ENCODE results near the gene CORO2A.
A peak's percentile ranks its signal among the peaks of the same experiment; 100 is the strongest.

Gene CORO2A

DNA sequence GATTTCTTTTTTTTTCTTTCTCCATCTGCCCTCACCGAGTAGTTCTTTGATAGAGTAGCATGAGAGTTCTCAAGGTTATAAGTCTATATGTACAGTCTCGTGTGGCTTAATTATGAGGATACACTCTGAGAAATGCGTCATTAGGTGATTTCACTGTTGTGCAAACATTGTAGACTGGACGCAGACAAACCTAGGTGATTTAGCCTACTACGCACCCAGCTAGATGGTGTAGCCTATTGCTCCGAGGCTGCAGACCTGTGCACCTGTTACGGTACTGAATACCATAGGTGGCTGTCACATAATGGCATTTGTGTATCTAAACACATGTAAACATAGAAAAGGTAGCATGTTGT is 26.9 kb upstream of the CORO2A start:
- no peak for DNase-seq

DNA sequence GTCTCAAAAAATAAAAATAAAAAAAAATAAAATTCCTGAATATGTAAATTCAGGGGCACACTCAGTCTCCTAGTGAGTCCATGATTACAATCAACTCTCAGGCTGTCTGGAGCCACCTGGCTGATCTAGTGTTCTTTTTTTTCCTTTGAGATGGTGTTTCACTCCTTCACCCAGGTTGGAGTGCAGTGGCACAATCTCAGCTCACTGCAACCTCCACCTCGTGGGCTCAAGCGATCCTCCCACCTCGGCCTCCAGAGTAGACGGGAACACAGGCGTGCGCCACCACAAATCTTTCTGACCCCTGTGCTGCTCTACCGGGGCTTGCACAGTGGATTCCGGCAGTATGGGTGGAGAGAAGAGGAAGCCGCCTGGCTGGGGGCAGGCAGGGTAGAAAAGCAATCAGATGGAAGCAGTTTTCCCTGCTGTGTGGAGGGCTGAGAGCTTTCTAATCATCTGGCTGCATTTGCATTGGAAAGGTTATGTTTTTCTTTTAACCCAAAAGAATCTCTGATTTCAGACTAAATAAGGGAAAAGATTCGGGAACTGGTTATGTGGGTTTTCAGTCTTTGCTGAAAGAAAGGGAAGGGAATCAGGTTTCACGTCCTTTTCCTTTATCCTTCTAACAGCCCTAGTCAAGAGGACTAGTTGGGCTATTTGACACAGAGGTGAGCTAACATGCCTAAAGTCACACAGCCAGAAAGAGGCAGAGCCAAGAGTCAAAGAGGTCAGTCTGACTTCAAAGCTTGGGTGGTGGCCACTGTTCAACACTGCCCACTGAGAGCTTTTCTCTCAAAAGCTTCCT is 26.3 kb upstream of the CORO2A start:
- no peak for DNase-seq

DNA sequence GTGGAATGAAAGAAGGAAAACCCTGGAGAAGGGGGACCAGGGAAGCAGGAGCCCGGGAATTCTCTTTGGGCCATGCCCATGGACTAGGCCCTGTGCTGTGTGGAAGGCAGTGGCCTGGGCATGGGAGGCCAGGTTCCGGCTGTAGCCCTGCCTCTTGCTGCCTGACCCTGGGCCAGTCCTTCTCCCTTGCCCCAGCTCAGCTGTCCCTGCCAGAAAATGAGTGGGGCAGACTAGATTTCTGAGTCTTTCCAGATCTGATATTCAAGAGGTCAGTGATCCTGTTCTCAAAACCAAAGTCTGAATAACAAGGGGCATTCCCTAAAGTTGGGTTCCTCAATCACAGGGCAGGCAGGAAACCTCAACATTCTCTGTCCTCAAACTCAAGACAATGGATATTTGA is 24.8 kb upstream of the CORO2A start:
- DNase-seq: no peak

DNA sequence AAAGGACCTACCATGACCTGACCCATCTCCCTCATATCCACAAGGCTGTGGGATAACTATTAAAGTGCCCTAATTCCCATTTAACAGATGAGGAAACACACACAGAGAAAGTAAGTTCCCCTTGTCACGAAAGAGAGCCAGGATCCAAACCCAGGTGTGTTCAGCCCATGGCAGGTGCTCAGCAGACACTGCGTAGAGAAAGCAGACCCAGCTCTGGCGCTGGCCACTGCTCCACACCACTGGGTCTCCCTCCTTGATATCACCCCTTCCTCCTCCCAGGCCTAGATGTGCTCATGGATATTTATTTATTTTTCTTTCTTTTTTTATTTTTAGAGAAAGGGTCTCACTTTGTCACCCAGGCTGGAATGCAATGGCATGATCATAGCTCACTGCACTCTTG is 24.0 kb upstream of the CORO2A start:
- DNase-seq: no peak

DNA sequence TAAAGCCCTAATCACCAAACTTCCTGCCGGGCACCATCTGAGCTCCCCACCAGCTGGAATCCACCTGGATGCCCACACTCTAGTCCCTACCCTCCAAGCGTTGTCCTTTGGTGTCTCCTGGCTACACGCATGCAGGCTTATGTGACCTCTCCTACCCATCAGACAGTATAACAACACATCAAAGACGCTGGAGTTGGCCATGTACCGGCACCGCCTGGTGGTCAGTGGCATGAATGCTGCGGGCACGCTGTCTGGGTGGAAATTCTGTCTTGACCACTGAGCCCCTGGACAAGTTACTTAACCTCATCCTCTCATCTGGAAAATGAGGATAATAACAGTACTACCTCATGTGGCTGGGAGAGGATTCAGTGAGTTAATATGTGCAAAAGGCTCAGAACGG is 23.4 kb upstream of the CORO2A start:
- peak; percentile 19 for DNase-seq

DNA sequence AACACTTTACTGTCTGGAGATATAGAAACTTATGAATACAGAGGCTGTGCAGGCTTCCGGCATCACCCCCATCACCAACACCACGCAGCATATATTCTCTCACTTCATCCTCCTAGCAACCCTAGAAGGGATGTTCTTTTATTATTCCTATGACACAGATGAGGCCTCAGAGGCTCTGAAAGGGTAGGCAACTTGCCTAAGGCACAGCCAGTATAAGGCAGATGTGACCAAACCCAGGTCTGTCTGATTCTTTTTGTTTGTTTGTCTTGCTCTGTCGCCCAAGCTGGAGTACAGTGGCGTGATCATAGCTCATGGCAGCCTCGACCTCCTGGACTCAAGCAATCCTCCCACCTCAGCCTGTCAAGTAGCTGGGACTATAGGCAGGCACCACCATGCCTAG is 22.8 kb upstream of the CORO2A start:
- no peak for DNase-seq

DNA sequence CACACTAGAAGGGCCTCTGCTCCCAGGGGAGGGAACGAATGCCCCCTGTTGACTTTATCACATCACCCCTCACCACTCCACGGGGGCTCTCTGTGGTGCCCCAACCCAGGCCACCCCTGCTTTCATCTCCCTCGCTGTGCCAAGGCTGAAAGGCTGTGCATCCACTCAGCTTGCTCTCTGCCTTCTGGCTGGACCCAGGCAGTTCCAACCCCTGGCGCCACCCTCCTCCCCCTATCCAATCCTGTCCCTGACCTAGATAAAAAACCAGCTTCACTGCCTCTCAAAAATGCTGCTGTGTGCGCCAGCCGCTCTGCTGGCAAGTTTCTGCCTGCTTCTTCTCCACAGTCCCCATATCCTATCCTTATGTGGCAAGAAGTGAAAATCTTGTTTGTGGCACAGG is 22.4 kb upstream of the CORO2A start:
- DNase-seq: no peak

DNA sequence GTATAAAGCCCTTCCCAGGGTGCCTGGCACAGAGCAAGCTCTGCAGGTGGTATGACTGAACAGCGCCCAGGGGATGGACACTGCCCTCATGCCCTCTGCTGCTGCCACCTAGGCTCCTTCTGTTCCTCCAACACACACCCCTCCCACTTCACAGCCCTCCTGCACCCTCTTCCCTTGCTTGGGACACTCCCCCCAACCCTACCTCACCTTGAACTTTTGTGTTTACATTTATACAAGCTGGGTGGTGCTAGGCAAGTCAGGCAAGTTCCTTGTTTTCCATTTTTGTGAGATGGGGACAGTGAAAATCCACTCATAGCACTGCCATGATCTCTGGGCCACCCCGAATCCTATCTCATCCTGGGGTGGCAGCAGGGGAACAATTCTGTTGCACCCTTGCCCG is 18.8 kb upstream of the CORO2A start:
- DNase-seq: no peak

DNA sequence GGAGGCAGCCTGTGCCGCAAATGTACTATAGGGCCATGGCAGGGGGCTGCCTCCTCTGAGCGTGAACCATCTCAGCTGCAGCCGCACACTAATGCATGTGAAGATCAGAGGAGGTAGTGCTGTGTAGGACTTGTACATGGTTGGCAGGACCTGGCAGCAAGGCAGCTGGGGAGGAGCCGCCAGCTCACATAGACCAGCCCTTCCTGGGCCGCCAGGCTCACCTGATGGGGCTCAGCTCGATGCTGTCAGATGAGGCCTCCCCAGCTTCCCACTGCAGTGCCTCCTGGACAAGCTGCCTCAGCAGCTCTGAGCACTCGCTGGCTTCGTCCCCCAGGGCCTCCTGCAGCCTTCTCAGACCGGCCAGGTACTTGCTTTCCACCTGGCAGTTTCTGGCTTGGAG is 18.0 kb upstream of the CORO2A start:
- no peak for DNase-seq

DNA sequence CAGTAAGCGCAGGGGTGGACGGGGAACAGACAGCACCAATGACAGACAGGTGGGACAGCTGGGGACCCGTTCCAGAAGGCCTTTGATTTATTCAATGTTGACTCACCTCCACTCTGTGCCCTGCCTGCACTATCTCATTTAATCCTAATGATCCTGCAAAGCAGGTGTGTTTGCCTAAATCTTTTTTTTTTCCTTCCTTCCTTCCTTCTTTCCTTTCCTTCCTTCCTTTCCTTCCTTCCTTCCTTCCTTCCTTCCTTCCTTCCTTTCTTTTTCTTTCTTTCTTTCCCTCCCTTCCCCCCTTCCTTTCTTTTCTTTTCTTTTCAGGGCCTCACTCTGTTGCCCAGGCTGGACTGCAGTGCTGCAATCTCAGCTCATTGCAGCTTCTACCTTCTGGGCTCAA is 17.1 kb upstream of the CORO2A start:
- DNase-seq: no peak

DNA sequence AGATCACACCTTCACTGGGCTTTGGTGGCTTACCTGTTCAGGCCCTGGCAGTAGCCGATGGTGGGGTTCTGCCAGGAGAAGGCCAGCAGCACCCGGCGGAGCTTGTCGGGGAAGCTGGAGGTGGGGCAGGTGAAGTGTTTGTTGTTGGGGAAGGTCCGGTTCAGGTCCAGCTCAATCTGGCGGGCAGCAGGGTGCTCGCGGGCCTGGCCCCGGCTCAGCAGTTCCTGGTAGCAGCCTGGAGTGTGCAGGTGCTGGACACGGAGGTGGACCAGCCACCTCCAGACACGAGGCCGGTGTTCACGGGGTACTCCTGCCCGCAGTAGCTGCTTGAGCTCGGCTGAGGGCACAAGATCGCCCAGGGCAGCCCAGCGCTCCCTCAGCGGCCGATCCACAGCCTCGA is 16.2 kb upstream of the CORO2A start:
- DNase-seq: no peak

DNA sequence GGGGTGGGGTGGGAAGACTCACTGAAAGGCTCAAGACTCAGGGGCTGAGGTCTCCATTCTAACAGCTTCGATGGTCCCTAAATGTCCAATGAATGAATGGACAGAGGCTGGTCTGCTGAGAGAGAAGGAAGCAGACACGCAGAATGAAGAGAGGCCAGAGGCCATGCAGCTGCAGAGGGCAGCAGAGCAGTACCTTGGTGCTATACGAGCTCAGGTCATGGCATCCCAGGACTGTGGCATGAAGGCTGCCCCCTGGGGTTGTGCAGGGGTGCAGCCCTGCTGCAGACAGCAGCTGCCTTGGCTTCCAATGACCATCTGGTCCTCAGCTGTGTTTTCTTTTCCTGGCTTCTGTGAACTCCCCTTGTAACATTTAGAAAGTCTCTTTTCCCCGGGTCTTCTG is 15.2 kb upstream of the CORO2A start:
- no peak for DNase-seq

DNA sequence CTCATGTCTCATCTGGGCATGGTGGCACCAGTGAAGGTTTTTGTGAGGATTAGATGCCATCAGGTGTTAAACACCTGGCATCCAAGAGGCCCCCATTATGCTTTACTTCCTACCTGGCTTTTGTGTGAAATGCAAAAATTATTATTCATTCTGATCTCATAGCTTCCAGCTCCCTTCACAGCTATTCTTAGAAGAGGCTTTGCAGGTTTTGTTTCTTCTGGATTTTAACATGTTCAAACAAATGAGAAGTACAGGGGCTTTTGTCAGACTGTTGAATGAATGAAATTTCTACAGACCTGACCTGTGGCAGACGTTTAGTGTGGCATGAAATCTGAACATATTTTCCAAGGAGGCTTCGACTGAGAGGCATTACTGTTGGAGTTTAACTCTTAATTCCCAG is 14.3 kb upstream of the CORO2A start:
- no peak for DNase-seq

DNA sequence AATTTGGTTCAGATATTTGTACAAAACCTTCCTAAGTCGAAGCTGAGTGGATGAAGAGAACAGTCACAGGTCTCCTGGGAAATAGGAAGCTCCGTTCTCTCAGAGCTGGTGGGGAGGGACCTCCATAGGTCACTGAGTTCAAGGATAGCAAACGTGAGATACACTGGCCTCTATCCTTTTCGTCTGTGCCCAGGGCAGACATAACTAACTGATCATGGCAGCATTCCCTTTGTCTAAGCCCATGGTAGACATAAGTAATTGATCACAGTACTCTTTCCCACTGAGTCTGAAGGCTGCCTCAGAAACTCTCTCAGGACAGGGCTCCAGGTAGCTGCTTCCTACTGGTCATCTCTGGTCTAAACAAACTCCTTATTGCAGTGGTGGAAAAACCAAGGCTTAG is 12.3 kb upstream of the CORO2A start:
- no peak for DNase-seq

DNA sequence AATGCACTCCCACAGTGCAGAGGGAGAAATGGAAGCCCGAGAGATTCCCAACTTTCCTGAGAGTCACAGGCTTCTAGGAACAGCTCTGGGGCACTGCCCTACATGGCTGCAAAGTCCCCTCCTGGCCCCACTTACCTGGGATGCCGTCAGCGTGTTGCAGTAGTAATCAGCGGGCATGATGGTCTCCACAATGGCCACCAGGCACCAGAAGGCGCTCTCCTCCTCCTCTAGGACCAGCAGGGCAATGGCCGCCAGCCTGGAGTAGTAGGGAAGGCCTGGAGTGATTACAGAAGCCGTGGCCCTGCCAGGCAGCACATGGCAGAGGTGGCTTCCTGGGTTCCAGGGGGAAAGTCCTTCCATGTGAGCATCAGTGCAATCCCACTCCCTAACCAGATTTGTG is 10.7 kb upstream of the CORO2A start:
- DNase-seq: no peak

DNA sequence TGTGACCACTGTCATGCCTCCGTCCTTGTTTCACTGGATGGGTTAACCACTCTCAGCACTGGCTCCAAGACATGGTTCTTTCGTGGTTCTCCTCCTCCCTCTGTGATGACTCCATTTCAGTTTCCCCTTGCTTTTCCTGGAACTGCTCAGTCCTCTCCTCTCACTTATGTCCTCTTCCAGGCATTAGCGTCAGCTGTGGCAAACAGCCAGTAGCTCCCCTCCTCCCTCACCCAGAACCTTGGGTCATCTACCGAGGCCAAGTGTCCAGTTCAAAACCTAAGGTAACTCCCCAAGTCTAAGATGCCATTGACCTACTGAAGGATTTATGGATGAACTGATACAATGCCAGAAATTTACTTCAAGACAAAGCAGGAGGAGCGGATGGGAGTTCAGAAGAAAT is 9.8 kb upstream of the CORO2A start:
- no peak for DNase-seq

DNA sequence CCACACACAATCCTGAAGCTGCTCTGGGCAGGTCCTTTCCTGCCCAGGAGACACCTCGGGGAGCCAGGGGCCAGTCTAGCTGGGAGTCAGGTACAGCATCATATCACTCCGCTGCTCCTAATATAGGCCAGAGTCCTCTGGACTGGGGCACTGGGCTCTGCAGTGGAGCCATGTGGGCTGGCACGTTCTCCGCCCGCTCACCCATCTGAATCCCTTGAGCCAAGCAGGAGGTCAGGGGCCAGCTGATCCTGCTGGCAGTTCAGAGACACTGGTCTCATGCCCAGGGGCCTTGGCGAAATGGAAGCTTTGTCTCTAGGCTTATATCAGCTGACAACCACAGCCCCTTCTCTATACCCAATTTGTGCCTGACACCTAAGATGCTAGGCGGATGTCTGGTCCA is 9.3 kb upstream of the CORO2A start:
- no peak for DNase-seq

DNA sequence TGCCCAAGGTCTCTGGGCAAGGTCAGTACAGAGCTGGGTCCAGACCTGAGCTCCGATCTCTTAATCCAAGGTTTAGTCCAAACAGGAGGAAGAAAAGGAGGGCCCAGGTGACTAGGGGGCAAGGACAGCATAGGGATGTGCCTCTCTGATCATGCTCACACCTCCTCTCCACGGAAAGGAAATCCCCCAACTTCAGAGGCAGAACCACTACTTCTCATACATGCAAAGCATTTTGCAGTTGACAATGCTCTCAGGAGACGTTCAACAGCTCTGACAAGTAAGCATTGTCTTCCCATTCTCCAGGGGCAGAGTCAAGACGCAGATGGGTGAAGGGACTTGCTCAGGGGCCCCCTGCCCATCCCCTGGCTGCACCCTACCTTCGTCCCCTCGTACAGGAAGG is 8.7 kb upstream of the CORO2A start:
- DNase-seq: no peak

DNA sequence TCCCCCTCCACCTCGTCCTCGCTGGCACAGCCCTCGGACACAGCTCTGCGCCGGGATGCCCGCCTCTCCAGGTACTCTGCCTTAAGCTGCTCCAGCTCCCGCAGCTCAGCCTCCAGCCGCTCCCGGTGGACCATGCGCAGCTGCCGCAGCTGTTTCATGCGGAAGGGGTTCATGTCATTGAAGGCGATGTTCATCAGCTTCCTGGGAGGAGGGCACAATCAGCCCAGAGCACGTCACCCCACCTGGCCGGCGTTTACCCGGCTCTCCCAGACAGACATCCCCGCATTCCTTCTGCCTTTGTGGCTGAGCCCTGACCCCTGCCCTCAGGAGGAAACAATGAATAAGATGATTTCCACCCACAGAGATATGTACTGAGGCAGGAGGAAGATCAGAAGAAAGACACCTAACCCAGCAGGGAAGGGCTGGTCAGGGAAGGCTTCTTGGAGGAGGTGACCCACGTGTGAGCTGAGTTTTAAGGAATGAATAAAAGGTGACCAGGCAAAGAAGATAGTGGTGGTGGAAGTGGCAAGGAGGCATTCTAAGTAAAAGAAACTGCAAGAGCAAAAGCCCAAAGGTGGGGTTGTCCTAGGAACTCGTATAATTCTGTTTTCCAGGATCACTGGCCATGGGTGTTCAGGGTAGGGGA is 7.1 kb upstream of the CORO2A start:
- DNase-seq: no peak

DNA sequence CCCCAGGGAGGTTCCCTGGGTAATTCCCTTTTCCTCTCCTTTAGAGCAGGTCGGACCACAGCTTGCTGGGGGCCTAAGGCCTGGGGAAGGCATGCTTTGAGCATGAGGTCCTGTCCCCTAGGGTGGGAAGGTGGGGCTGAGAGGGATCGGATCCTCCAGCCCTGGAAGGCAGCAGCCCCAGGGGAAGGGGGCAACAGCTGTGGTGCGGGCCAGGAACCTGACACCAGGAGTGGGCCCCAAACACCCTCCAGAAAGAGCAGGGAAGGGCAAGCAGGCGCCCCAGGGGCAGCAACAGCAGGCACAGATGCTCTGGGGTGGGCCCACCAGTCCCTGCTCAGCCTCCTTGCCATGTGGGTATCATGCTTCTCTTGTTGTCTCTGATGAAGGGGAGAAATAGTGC is 3.2 kb upstream of the CORO2A start:
- DNase-seq: no peak

DNA sequence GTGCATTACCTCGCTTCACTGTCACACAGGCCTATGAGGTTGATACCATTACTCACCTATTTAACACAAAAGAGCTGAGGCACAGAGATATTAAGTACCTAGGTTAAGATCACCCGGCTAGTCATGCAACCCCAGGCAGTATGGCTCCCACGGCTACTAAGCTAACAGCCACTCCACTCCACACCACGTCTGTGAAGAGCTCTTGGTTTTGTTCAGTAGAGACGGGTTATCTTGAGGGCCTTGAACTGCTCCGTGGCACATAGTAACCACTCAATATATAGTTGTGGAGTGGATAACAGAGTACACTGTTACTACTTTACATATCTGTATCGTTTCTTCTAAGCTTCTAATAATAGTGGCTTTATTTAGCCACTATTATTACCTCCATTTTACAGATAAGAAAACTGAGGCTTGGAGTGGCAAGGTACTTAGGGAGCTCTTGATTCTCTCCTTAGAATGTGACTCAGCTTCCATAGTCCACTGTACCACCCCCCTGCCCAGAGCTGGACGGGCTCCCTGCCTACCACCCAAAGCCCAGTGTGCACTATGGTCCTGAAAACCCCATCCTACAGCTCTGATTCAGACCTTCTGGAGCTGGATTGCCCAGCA is 1.0 kb upstream of the CORO2A start:
- no peak for DNase-seq

DNA sequence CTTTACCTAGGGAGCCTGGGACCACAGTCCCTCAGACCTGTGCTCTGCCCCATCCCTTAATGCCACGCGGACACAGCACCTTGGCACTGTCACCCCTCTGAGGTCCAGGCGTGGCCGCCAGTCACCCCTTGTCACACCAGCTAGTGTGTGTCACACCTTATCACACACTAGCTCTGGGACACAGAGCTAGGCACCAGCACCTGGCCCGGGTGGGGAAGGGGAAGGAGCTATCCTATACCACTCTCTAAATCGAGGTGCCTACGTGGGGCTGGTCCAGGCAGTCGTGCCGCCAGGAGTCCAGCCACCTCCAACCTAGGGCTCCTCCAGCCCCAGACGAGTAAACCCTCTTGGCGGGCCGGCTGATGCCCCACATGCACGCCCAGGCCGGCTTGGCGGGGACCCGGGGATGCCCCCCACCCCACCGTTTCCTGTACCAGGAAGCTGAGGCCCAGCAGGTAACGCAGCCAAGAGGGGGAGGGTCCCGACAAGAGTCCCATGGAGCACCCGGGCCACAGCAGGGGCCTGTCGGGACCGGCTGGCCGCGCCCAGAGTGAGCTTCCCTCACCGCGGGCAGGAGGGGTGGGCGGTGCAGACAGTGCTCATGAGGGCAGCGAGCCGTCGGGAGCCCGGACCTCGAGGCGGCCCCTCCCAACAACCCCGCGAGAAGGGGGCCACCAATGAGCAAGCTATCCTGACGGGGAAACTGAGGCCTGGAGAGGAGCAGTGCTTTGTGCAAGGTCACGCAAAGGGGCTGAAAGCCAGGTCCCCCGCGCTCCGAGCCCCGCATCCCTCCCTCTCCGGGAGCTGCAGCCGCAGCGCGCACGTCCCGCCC is 550 bp downstream of the CORO2A start:
- DNase-seq: no peak

DNA sequence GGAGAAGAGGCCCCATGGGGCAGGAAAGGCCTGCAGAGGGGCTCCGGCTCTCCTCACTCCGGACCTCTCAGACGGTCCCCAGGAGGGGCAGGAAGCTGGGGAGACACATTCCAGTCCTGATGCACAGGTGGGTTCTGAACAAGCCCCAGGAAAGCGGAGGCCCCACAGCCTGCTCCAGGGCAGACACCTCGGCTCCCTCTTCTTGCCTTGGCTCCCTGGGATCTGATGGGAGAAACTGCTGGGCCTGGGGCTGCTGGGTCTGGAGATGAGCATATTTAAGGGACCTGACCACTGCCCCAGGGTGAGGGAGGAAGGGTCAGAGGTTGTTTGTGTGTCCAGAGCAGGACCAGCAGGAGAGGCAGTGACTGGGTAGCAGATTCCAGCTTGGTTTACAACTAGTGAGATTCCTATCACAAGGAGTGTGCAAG is 1.2 kb downstream of the CORO2A start:
- DNase-seq: no peak

DNA sequence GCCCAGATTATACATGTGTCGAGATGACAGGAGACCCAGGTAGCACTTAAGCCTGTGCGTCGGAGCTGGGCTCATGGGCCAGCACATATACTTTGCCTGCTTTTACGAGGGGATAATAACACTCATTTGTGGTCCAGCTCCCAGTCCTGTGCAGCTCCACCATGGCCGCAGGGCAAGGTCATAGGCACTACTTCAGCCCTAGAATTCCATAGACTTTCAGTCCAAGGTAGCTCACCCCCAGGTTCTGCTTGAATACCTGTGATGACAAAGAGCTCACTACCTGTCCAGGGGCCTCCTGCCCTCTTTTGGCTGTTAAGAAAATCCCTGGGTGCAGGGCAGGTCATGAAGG is 1.7 kb downstream of the CORO2A start:
- no peak for DNase-seq
